GM18511 (cell line): ENCODE results near the gene PARP8.

Experiments
- ATAC-seq: cut with Tn5 transposase; IDR thresholded peaks from one replicate; pipeline ENCODE4 v1.9.1; 2021; ENCODE audit warnings: mild to moderate bottlenecking, moderate library complexity; ENCODE audit not compliant: unreplicated experiment

Gene PARP8

DNA sequence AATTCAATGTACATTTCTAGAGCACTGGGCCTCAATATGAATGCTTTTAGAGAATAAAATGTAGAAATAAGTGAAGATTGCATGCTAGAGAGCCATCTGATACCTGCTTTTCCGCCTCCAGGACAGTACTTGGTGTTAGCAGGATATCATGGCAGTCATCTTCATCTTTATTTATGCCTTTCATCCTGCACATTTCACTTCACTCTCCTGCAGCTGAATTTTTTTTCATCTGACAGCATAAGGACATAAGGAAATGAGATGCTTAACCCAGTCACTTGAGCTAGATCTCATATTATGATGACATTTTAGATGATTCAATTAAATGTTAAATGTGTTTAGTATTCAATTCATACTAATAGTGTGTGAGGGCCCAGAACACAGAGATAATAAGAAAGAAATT lies 162.6 kb downstream of the PARP8 start:
- no peak for ATAC-seq

DNA sequence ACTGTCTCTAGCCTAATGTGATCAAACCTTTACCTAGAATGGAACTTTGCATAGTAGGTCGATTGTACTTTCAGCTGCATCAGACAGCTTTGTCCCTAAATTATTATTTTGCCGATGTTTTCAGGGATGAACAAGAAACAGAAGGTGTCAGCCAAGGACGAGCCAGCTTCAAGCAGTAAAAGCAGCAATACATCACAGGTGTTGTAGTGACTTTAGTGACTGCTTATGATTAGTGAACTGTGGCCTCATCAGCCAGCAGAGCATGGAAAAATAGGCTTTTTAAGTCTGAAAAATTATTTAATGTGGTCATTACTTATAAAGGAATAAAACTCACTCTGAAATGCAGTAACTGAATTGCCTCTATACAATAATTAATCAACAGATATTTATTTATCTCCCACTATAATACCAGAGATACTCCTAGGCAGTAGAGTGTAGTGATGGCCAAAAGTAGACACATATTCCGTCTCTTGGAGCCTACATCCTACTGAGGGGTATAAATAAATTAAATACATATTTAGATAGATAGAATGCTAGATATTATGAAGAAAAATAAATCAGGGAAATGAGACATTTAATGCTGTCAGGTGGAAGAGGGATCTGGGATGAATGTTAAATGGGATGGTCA lies 166.3 kb downstream of the PARP8 start:
- ATAC-seq: no peak

DNA sequence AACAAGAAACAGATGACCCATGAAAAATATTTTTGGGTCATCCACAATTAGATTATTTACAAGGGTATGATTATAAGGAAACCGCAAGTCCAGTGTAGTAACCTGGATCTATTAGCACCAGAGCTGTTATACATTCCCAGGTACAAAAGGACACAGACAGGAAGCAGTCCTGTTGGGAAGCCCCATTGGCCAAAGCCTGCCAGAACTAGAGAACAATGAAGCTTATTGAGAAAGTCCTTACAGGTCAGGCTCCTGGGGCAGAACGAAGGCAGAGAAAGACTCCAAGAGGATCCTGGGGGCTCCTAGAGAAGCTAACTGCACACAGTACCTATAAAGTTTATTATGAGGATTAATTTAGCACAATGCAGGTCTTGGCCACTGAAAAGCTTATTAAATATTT lies 169.9 kb downstream of the PARP8 start:
- ATAC-seq: no peak

DNA sequence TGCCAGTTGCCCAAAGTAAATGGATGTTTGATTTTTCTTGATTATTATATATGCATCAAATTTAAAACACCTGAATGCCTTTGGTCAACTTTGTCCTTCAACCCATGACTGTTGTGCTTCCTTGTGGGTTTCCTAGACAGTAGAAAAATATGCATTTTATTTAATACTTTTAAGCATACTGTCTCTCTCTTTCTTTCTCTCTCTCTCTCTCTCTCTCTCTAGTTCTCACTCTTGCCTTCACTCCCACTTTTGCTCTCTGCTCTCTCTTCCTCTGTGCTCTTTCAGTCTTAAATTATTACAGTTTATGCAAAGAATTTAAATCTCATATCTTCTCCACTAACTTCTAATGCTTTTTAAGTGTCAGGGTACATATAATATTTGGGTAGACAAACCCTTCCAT lies 173.0 kb downstream of the PARP8 start:
- no peak for ATAC-seq

DNA sequence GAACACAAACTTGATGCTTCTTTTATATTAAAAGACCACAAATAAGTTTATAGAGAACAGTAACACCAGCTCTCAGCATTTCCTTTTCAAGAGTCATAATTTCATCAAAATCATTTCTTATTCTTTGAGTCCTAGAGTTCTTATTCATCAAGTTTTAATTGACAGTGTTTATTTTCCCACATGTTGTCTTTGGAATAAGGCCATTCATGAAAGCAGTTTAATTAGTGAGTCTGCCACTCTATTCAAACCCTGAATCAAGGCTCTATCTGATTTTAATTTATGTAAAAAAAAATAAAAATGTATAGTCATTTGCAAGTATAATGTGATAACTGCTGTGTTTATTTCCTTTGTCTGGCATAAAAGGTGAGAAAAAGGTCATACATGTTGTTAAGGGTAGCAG lies 176.7 kb downstream of the PARP8 start:
- ATAC-seq: no peak

DNA sequence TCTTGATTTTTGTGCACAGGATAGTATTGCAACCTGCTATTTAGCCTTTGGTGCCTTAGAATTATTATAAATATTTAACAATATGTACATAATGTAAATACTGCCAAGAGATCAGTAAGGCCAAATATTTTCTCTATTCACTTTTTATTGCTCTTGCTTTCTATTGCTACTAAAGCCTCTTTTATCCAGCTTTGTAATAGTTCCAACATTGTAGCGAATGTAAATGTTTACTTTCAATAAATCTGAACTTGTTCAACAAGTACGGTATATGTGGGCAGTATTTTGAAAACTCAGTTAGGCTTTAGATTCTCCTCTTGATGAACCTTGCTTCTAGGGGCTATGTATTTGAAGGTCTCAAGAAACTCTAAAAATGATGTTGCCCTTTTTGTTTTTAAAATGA lies 179.8 kb downstream of the PARP8 start:
- no peak for ATAC-seq

DNA sequence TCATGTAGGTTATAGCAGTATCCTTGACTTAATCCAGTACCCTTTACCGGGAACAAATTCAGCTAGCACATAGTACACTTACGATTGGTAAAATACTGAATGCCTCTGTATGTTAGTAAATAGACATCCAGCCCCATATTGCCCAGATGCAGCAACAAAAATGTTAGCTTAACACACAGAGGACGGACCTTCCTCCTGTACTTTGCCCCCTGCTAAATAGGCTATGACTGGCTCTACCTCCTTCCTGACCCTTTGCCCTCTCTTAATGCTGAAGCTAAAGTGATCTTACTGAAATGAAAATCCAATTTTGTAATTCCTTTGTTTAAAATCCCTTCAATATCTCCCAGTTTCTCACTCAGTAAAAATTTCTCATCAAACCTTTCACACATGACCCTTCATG lies 183.1 kb downstream of the PARP8 start:
- ATAC-seq: no peak

DNA sequence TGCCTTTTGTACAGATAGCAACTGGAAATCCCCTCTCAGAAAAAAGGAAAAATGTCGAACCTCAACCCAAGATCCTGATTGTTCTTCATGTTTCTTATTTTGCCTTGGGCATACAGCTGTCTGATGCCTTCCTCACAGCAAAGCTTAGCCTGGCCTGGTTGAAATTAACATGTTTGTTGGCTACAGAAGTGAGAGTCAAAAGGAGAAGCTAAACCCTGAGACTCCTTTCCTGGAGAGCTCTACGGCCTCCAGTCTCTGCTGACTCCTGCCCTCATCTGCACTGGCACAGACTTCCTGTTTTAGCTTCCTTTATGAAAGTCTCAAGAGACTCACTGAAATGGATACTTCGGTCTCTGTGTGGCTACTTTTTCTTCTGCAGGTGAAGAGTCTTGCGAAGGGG lies 186.7 kb downstream of the PARP8 start:
- ATAC-seq: peak; percentile 76

DNA sequence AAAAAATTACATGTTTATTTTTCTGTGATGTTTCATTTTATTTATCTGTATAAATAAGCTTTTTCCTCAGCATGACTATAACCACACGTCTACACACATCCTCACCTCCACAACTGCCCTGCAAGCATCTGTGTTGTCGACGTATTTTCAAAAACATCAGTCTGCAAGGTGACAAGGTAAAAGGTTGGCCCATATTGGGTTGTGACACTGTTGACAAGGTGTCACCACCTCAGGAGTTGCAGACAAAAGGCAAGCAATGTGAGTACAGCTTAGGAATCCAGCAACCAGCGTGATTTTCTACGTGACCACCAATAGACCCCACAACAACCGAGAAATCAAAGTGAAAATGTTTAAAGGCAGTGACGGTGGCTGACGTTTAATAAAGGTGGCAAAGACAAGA lies 187.6 kb downstream of the PARP8 start:
- ATAC-seq: no peak

DNA sequence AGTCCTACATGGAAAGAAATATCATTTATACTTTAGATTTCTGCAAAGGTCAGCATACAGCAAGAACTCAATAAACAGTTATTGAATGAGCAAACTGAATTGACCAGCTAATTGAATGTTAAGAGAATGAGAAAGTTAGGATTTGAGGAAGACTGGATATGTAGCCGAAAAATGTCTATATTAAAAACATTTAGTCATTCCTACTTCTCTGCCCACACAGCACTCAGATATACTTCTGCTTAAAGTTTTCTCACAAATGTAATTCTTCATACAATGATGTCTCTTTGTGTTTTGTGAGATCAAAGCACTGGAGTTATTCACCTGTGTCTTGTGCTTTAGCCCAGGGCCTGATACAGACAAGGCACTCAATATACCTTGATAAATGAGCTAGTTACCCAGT lies 188.6 kb downstream of the PARP8 start:
- no peak for ATAC-seq

DNA sequence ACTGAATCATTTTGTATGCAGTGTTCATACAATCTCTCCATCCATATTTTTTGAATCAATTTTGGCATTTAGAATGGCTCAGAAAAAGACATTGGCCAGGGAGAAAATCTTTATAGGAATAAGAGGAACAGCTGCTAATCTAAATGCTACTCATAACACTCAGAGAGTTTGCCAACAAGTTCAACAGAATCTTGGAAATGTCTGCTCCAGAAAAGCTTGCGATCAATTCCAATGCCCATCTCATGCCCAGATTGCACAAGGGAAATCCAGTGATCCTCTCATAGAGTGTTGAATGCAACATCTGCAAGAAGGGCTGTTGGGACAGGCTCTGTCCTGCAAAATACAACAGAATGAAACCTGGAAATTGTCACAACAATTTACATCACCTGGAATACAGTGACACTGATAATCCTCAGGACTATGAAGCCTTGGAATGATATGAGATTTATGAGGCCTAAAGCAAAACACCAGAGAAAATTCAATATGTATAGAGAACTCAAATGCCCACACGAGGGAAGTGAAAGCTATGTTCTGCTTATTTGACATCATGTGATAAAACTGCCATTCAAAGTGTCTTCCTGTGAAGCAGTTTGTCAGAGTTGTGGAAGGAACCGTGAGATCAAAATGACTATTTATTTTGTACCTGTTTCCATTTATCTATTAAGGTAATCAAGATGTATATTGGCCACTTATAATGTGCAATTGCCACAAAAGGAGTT lies 190.1 kb downstream of the PARP8 start:
- peak; percentile 87 for ATAC-seq

DNA sequence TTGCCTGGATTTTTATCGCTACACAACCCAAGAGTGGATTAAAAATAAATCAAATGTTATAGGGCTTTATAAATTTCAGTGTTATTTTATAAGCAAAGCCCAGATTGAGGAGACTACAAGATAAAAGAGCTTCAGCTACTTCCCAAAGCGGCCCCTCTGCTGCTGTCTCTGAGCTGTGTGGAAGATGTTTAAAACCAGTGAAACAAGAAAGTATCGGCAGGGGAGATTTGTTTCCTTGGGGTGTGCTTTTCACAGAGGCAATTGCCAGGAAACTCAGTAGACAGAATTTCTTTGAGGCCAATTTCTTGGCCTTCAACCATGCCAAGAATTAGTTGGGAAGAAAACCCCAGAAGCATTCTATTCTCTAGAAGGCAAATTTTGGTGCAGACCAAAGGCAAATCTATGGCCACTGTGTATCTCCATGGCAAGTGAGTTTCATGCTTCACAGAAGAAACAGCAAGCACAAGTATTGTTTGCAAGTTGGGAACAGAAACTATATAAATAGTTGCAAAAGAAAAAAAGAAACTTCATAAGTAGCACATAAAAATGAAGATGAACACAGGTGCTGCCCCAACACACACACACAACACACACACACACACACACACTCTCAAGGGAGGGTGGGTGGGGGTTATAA lies 197.2 kb downstream of the PARP8 start:
- no peak for ATAC-seq

DNA sequence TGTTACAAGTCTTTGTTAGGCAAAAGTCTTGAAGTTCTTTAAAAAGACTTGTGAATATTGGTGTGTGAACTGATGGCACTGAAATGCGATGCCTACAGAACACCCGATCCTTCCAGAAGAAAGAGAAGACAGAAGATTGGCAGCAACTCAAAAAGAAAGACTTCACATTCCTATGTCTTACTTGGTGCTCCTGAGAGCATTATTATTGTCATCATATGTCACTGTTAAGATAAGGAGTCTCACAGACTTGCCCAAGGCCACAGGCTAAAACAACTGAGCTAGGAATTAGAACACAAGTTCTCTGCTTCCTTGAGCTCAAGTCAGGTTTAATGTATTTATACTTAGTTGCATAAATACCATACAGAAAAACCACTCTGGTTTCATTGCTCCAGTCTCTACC lies 198.0 kb downstream of the PARP8 start:
- no peak for ATAC-seq

DNA sequence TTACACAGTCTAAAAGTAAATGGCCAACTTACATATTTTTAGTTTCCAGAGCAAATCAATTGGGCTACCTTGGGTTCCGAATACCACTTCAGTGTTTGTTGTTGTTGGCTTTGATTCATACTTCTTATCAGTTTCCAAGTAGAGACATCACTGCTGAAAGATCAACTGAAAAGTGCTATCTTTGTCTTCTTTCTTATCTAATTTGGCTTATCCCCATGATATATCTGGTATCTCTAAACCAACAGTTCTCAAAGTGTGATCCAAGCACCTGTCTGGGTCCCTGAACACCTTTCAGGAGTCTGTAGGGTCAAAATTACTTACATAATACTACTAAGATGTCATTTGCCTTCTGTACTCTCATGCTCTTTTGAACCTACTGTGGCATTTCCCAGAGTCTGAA lies 200.0 kb downstream of the PARP8 start:
- ATAC-seq: no peak

DNA sequence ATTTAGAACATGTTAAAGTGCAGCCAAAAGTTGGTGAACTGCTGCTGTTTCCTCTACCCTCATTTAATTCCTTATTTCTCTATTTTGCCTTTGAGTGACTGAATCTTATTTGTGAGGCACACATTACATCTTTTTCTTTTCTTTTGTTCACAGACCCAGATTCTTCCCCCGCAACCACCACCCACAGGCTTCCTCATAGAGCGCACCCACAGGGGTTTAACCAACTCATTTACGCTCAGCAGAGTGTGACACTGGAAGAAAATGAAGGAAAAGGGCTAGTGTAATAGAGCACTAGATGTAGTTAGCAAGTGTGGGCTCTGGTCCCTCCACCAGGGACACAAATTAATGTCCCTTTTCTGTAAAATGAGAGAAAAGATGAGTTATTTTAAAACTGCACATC lies 200.7 kb downstream of the PARP8 start:
- no peak for ATAC-seq

DNA sequence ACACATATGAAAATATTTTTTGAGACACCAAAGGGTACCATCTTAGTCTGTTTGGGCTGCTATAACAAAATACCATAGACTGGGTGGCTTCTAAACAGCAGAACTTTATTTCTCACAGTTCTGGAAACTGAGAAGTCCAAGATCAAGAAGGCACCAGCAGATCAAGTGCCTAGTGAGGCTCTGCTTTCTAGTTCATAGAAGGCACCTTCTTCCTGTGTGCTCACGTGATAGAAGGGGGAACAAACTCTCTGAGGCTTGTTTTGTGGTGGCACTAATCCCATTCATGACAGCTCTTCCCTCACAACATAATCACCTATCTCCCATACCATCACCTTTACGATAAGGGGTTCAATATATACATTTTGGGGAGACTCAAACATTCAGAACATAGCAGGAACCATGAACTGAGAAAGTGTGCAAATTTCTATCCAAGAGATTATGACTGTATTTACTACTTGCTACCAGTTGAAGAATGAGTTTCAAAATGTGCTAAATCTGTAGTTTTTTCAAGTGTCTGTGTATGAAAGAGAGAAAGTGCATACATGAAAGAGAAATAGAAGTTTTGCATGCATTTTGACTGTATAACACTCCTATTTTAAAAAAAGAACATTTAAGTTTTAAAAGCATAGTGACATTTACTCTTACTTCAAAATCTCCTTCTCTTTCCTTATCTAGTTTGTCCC lies 207.3 kb downstream of the PARP8 start:
- ATAC-seq: no peak

DNA sequence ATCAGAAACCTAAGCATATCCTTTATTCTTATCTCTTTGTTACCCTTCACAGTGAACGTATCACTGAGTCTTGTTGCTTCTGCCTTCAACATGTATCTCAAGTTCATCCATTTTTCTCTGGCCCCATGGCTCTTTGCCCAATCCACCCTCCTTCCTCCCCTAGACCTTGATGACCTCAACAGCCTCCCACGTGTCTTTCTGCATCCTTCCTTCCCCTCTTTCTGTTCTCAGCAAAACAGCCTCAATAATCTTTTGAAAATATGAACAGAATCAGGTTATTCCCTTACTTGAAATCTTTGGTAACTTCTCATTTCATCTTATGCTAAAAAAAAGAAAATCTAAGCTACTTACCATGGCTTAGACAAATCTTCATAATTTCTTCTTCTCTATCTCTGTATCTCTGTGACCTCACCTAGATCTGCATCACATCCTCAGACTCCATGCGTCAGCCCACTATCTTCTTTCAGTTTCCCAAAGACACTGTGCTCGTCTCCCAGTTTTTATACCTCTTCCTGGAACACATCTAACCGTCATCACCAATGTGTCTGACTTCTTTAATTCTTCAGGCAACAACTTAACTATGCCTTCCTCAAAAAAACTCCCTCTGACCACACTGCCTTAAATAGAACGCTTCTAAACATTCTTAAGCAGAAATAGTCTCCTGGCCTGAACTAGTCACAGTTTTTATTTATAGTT lies 208.0 kb downstream of the PARP8 start:
- ATAC-seq: no peak

DNA sequence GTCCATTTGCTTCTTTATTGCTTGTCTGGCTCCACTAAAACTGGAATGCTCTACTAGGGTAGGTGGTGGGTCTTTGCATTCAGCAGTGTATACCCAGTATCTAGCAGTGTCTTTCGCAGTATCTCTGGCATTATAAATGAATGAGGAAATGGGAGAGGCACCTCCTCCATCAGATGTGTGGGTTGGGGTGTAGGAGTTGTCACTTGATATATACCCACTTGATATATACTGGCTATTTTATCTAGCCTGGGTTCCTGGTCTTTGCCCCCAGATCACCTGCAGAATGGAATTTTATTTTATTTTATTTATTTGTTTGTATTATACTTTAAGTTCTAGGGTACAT lies 208.5 kb downstream of the PARP8 start:
- no peak for ATAC-seq

DNA sequence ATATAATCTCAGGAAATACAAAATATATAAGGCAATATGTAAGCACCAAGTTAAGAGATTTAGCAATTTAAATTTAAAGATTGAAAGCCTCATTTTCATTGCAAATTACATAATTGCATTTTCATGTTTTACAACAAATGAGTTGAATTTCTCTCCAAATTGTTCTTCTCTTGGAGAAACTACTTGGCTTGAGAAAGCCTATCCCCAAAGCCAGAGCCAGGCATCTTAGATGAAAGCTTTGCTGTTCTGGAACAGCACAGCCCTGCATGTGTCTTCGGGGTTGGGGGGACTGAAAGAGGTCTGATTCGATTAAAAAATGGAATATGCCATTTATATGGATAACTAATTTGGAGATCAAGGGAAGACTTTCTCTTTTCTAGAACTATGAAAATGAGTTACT lies 212.0 kb downstream of the PARP8 start:
- no peak for ATAC-seq

DNA sequence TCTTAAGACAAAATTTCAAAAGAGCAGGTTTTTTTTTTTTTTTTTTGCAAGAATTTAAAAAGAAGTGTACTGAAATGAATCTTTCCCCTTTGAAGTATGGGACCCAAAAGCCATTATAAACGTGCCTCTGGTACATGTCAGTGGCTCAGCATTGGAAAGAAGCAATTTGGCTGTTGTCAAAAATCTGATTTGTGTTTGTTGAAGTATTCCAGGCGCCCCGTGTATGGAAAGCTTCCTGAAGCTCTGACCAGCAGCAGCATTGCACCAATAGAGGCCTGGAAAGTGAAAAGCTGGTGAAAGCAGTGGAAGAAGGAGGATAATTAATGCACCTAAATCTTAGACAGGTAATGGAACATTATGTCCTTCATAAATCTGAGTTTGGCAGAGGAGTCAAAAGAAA lies 215.0 kb downstream of the PARP8 start:
- no peak for ATAC-seq

DNA sequence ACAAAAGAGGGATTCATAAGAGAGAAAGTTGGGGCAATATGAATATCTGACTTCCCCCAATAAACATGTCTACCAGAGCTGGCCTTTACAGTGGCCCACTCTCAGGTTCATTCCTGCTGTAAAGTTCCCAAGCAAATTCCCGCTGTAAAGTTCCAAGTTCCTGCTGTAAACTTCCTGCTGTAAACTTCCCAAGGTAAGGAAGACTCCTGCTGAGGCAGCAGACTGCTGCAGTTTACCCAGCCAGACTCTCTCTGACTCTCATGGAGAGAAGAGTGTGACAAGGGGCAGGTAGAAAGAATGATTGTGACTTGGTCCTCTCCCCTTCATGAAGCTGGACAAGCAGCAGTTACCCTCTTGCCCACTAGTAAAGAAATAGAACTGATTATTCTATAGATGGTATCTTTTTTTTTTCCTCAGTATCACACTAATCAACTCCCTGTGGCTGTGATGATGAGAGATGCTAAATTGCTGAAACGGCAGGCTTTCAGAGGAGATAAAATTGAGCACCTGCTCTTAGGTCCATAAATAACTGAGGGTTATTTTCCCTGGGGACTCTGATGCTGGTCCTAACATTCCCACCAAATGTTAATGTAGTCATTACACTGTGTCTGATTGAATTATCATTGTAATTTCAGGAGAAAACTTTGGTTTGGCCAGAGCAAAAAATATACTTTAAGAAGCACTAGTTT lies 220.4 kb downstream of the PARP8 start:
- no peak for ATAC-seq
